Stimulated activated memory B cell treated with anti-CD40 and anti-IgM and Interleukin-4, amounts not matched to agents 10 μg/mL and 1 μg/mL and 100 μg/mL, for 72 hours (primary cell): ENCODE results near the gene ITM2C.

Experiments
- ATAC-seq: fragments of 150-1000 bp; cut with Tn5 transposase; 2 replicates; pipeline ENCODE4 v1.10.0; 2021
- H3K27ac Mint-ChIP-seq: one replicate; pipeline ENCODE4 v1.8.0; 2022; ENCODE audit warnings: mild to moderate bottlenecking, mixed read lengths
- H3K27me3 Mint-ChIP-seq: one replicate; pipeline ENCODE4 v1.8.0; 2022; ENCODE audit warnings: mixed read lengths
- H3K36me3 Mint-ChIP-seq: one replicate; pipeline ENCODE4 v1.8.0; 2022; ENCODE audit warnings: mixed read lengths
- H3K4me1 Mint-ChIP-seq: one replicate; pipeline ENCODE4 v1.8.0; 2022; ENCODE audit warnings: mixed read lengths
- H3K4me3 Mint-ChIP-seq: one replicate; pipeline ENCODE4 v1.8.0; 2022; ENCODE audit warnings: mild to moderate bottlenecking, moderate library complexity, mixed read lengths
- H3K9me3 Mint-ChIP-seq: one replicate; pipeline ENCODE4 v1.8.0; 2022; ENCODE audit warnings: mixed read lengths

The ITM2C gene

DNA sequence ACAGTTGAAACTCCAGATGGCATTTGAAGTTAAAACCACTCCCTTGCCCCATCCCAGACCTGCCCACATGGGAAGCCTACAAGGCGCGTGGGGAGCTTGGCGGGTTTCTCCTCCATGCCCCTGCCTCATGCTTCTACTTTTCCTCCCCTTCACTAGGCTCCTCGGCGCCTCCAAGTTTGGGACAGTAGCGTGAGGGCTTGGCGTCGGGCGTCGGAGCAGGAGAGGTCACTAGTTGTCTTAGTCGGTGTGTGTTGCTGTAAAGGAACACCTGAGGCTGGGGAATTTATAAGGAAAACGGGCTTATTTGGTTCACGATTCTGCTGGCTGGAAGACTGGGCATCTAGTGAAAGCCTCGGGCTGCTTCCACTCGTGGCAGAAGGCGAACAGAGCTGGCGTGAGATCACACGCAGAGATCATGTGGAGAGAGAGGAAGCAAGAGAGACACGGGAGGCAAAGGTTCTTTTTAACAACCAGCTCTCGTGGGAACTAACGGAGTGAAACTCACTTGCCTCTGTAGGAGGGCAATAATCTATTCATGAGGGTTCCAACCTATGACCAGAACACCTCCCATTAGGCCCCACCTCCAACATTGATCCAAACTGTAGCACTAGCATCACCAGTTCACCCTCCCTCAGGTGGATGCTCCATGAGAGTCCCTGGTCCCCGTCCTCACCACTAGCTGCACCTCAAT lies 25.3 kb downstream of the ITM2C start:
- Mint-ChIP-seq H3K27ac (peak overlapping the region; percentile 18), H3K4me1 (peaks cover 60% of the 10 kb centered on the region), H3K9me3 (peaks cover 4% of the 10 kb centered on the region), H3K4me3 (no peak overlapping the region), H3K27me3 (no peaks in the 10 kb centered on the region), H3K36me3 (no peaks in the 10 kb centered on the region)
- ATAC-seq, result no peak

DNA sequence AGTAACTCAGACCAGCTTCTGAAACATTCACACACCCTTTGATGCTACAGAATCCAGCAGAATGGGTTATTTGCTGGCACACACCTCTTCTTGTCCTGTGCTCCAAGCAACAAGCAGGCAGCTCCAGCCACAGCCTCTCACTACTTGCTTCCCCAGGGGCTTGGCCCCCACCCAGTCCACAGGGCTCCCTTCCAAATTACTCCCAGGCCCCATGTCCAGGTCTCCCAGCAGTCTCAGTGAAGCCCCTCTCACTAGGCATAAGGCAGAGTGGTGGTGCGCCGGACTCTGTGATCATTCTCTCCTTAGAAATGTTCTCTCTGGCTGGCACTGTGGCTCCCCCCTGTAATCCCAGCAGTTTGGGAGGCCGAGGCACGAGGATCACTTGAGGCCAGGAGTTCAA lies 25.9 kb downstream of the ITM2C start:
- Mint-ChIP-seq H3K27ac (peak overlapping the region; percentile 18), H3K4me1 (peaks cover 60% of the 10 kb centered on the region), H3K27me3 (no peaks in the 10 kb centered on the region), H3K36me3 (no peaks in the 10 kb centered on the region), H3K4me3 (no peak overlapping the region), H3K9me3 (peaks cover 4% of the 10 kb centered on the region)
- no peak for ATAC-seq

DNA sequence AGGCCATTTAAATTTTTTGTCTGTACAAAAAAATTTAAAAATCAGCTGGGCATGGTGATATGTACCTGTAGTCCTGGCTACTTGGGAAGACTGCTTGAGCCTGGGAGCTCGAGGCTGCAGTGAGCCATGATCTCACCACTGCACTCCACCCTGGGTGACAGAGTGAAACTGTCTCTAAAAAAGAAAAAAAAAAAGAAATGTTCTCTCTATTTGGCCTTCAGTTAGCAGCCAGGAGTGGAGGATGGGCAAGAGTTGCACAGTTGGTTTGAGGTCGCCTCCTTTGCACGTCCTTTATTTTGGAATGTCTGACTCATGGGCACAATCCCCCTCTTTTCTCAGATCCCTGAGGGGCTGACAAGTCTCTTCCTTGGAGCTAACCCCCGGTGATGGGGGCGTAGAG lies 26.3 kb downstream of the ITM2C start:
- Mint-ChIP-seq H3K9me3 (peaks cover 4% of the 10 kb centered on the region), H3K27me3 (no peaks in the 10 kb centered on the region), H3K27ac (no peak overlapping the region), H3K4me1 (peaks cover 60% of the 10 kb centered on the region), H3K4me3 (no peak overlapping the region), H3K36me3 (no peaks in the 10 kb centered on the region)
- no peak for ATAC-seq

DNA sequence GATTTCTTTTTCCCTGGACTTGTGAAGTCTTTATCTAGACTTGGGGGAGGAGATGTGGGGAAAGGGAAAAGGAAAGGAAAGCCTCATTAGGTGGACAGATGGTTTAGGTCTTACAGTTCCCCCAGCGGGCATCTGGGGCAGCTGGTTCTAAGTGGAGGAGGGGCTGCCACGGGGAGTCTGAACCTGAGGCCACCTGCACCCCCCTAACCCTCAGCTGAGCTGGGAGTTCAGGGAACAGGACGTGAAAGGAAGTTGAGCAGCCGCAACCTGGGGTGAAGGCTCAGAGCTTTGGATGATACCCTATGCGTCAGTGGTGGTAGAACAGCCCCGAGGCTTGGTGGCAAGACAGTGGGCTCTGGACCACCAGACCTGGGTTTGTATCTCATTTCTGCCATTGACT lies 26.8 kb downstream of the ITM2C start:
- H3K27ac Mint-ChIP-seq, result no peak overlapping the region
- peaks cover 60% of the 10 kb centered on the region for H3K4me1 Mint-ChIP-seq
- no peaks in the 10 kb centered on the region for H3K27me3 Mint-ChIP-seq
- no peak for ATAC-seq
- no peak overlapping the region for H3K4me3 Mint-ChIP-seq
- H3K36me3 Mint-ChIP-seq, result no peaks in the 10 kb centered on the region
- peaks cover 4% of the 10 kb centered on the region for H3K9me3 Mint-ChIP-seq

DNA sequence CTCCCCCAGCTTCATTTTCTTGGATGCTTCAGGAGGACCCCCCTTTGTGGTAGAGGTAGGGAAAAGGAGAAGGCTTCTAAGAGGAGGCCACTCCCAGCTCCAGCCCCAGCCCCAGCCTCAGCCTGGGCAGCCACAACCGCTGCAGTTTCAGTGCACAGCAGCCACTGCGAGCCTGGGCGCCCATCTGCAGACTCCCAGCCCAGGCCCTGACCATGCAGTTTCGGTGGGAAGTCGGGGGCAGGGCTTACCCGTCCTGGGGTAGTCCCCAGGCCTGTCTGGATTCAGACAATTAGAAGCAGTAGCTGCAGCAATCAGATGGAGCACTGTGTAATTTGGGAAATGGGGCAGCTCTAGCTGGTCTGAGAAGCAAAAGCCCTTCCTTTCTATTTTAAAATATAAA lies 28.6 kb downstream of the ITM2C start:
- no peak overlapping the region for H3K4me3 Mint-ChIP-seq
- ATAC-seq, result peak; percentile 72
- peaks cover 4% of the 10 kb centered on the region for H3K9me3 Mint-ChIP-seq
- no peaks in the 10 kb centered on the region for H3K36me3 Mint-ChIP-seq
- H3K27ac Mint-ChIP-seq, result peak overlapping the region; percentile 75
- H3K27me3 Mint-ChIP-seq, result no peaks in the 10 kb centered on the region
- H3K4me1 Mint-ChIP-seq, result peaks cover 65% of the 10 kb centered on the region

GRCh38 chr2:230893841-230894781 lies 29.4 kb downstream of the ITM2C start:
- H3K4me1 Mint-ChIP-seq, result peaks cover 65% of the 10 kb centered on the region
- peak; percentile 80 for ATAC-seq
- peak overlapping the region; percentile 75 for H3K27ac Mint-ChIP-seq
- no peak overlapping the region for H3K4me3 Mint-ChIP-seq
- H3K9me3 Mint-ChIP-seq, result peaks cover 2% of the 10 kb centered on the region
- no peaks in the 10 kb centered on the region for H3K27me3 Mint-ChIP-seq
- H3K36me3 Mint-ChIP-seq, result no peaks in the 10 kb centered on the region

- H3K27me3 Mint-ChIP-seq, result no peaks in the 10 kb centered on the region
- H3K4me3 Mint-ChIP-seq, result no peak overlapping the region
- no peak overlapping the region for H3K27ac Mint-ChIP-seq
- ATAC-seq, result no peak
- no peaks in the 10 kb centered on the region for H3K9me3 Mint-ChIP-seq
- H3K36me3 Mint-ChIP-seq, result no peaks in the 10 kb centered on the region
- H3K4me1 Mint-ChIP-seq, result peaks cover 57% of the 10 kb centered on the region
These were observed 31.0 kb downstream of the ITM2C start for GRCh38 chr2:230895536-230896345.

GRCh38 chr2:230896346-230897115 lies 31.8 kb downstream of the ITM2C start:
- no peak overlapping the region for H3K4me3 Mint-ChIP-seq

GRCh38 chr2:230898016-230898712 lies 33.4 kb downstream of the ITM2C start:
- Mint-ChIP-seq H3K4me1 (peaks cover 55% of the 10 kb centered on the region), H3K9me3 (no peaks in the 10 kb centered on the region), H3K36me3 (no peaks in the 10 kb centered on the region), H3K27ac (no peak overlapping the region), H3K27me3 (no peaks in the 10 kb centered on the region), H3K4me3 (no peak overlapping the region)
- no peak for ATAC-seq

More at GRCh38 chr2:230896346-230897115, 31.8 kb downstream of the ITM2C start:
- Mint-ChIP-seq H3K36me3 (no peaks in the 10 kb centered on the region), H3K9me3 (no peaks in the 10 kb centered on the region), H3K27ac (no peak overlapping the region), H3K27me3 (no peaks in the 10 kb centered on the region), H3K4me1 (peaks cover 55% of the 10 kb centered on the region)
- no peak for ATAC-seq

DNA sequence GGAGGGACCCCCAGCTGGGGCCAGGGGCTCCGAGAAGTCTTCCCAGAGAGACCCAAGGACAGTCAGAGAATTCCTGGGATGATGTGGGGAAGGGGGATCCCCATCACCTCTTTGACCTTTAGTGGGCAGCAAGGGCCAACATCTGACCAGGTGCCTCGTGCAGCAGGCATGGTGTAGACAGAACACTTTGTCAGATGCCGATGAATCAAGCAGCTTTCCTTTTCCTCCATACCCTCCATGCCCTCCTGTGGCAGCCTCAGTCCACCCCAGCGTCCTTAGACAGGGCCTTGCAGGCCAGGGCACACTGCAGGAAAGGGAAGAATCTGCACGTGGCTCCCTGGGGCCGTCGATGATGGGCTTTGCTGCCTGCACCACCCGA lies 34.0 kb downstream of the ITM2C start:
- no peak for ATAC-seq
- Mint-ChIP-seq H3K27me3 (no peaks in the 10 kb centered on the region), H3K4me1 (peaks cover 55% of the 10 kb centered on the region), H3K27ac (no peak overlapping the region), H3K4me3 (no peak overlapping the region), H3K36me3 (no peaks in the 10 kb centered on the region), H3K9me3 (no peaks in the 10 kb centered on the region)

DNA sequence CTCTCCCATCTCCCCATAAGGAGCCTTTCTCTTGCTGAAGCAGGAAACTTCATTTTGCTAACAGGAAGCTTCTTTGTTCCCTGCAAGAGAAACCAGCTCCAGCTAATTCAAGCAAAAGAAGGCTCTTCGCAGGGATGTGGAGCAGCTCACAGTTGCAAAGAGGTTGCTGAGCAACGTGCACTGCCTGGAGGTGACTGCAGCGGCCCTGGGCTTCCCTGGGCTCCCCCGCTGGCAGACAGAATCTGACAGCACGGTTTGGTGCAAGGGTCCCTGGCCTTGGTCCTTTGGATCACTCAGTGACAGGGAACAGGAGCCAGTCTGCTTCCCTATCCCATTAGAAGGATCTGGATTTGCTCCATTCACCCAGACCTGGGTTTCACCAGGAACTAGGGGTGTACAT lies 34.5 kb downstream of the ITM2C start:
- Mint-ChIP-seq H3K27me3 (no peaks in the 10 kb centered on the region), H3K4me1 (peaks cover 50% of the 10 kb centered on the region), H3K4me3 (no peak overlapping the region), H3K9me3 (no peaks in the 10 kb centered on the region), H3K27ac (no peak overlapping the region), H3K36me3 (no peaks in the 10 kb centered on the region)
- no peak for ATAC-seq

DNA sequence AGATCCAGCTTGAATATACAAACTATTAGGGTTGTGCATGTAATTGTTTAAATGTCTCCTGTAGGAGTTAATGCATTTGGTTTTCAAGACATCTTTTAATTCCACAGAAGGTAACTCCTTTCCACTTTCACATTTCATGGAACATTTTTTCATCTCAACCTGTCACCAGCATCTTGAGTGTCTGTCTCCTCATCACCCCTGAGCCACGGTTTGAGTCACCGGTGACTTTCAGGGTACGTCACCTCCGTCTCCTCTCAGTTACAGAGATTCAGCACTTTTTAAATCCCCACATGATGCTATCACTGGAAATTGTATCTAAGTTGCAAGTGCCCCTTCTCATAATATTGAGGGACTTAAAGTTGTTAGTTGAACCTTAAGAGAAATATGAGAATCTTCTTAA lies 35.0 kb downstream of the ITM2C start:
- Mint-ChIP-seq H3K27ac (no peak overlapping the region), H3K4me3 (no peak overlapping the region), H3K36me3 (no peaks in the 10 kb centered on the region), H3K4me1 (peaks cover 50% of the 10 kb centered on the region), H3K9me3 (no peaks in the 10 kb centered on the region), H3K27me3 (no peaks in the 10 kb centered on the region)
- ATAC-seq, result no peak

DNA sequence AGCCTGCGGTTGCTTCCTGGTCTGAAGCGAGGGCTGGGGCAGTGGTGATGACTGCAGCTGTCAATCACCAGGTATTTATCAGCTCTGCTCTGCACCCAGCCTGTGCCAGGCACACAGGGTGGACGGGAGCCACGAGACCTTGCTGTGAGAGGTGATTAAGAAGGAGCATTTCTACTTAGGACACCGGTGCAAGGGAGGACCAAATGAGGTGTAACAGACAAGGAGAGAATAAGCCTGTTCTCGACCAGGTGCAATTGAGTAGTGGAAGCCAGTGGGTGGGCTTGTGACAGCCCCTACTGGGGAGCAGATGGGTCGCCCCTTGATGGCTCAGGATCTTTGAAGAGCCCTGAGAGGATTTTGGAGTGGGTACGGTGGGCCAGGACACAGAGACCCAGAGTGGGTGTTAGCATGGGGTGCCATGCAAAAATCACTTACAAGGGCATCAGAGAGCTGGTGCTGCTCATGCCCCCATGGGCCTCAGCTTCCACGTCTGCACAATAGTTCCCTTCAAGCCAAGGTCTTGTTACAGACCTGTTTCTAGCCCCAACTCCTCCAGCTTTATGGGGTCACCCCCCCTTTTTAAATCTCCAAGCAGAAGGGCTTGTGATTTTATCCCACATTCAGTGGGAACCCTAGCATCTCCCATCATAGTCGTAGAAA lies 35.7 kb downstream of the ITM2C start:
- Mint-ChIP-seq H3K27ac (no peak overlapping the region), H3K4me1 (peaks cover 52% of the 10 kb centered on the region), H3K27me3 (no peaks in the 10 kb centered on the region)

DNA sequence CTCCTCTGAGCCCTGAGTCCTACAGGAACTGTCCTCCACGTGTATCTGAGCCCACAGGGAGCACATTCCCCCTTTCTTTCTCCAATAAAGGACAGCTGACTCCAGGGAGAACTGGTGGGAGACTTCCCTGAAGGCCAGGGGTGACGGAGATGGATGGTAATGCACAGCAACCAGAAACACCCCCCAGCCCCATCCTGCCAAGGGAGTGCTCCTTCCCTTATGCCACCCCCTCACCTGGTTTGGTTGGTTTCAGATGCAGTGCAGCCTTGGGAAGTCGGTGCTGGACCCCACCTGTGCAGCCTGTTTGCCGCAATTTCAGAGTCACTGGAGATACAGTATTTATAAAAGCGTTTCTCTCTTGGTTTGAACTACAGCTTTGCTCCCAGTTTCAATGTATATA lies 36.3 kb downstream of the ITM2C start:
- Mint-ChIP-seq H3K36me3 (no peaks in the 10 kb centered on the region), H3K27me3 (no peaks in the 10 kb centered on the region), H3K4me3 (no peak overlapping the region), H3K4me1 (peaks cover 52% of the 10 kb centered on the region), H3K27ac (peak overlapping the region; percentile 21), H3K9me3 (no peaks in the 10 kb centered on the region)
- no peak for ATAC-seq

More for the DNA sequence above, 35.7 kb downstream of the ITM2C start:
- H3K36me3 Mint-ChIP-seq, result no peaks in the 10 kb centered on the region
- no peak for ATAC-seq
- H3K9me3 Mint-ChIP-seq, result no peaks in the 10 kb centered on the region
- H3K4me3 Mint-ChIP-seq, result no peak overlapping the region
